ENCODE data around the gene CCBE1.

DNA sequence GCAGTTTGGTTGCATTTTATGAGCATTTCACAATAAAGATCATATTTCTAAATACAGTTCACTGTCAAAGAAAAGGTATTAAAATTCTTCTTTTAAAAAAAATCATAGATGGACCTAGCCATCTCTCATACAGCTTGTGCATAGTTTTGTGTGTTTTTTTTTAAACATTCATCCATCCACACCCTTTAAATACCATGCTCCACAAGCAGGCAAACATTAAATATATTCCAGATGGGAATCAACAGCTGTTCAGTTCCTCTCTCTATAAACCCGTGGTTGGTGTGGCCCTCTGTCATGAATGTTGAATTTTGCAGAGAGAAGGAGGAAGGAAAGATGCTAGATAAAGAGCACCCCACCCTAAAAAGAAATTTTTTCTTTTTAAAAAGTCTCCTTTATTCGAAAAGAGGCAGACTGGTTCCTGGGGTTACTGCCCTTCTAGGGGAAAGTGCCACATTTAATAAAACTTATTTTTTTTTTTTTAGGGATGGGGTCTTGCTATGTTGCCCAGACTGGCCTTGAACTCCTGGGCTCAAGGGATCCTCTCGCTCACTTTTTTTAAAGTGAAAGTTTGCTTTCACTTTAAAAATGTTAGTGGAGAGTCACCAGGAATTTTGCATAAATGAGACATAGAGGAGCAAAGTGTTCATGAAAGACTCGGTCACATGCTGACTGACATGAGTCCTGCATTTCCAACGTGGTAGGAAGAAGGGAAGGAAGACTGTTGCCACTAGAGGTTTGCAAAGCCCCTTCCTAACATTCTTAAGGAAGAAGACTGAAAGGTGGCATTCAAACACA lies 264.2 kb downstream of the CCBE1 start:
- TF ChIP-seq, protein P1, sequence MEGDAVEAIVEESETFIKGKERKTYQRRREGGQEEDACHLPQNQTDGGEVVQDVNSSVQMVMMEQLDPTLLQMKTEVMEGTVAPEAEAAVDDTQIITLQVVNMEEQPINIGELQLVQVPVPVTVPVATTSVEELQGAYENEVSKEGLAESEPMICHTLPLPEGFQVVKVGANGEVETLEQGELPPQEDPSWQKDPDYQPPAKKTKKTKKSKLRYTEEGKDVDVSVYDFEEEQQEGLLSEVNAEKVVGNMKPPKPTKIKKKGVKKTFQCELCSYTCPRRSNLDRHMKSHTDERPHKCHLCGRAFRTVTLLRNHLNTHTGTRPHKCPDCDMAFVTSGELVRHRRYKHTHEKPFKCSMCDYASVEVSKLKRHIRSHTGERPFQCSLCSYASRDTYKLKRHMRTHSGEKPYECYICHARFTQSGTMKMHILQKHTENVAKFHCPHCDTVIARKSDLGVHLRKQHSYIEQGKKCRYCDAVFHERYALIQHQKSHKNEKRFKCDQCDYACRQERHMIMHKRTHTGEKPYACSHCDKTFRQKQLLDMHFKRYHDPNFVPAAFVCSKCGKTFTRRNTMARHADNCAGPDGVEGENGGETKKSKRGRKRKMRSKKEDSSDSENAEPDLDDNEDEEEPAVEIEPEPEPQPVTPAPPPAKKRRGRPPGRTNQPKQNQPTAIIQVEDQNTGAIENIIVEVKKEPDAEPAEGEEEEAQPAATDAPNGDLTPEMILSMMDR (conservative IDR thresholded peaks at IDR 0.05 in 1 of 2, IDR thresholded peaks at IDR 0.05 in 1 of 2; ENCODE audit: low read depth in 1 of 2, low read length in 2 of 2), result no peak
- no peak for TF ChIP-seq EZH2 (IDR thresholded peaks at IDR 0.05; ENCODE audit: low read length, missing control alignments)
